ENCODE data around the gene CYB5D1.

CYB5D1 gene

GRCh38 chr17:7864995-7865650 is 7.3 kb downstream of the CYB5D1 start:
- H3K9me3 Mint-ChIP-seq: no peaks in the 10 kb centered on the region
- no peak overlapping the region for H3K4me3 Mint-ChIP-seq
- intact Hi-C loops (cut with micrococcal nuclease): loop anchor here (5.0 kb wide), 1 partner anchor 127 kb away; no protein-coding TSS in a partner anchor
- H3K36me3 Mint-ChIP-seq (ENCODE audit: low read depth): no peaks in the 10 kb centered on the region
- H3K4me1 Mint-ChIP-seq (ENCODE audit: low read depth): peaks cover 29% of the 10 kb centered on the region
- no peaks in the 10 kb centered on the region for H3K27me3 Mint-ChIP-seq
- H3K27ac Mint-ChIP-seq: no peak overlapping the region

DNA sequence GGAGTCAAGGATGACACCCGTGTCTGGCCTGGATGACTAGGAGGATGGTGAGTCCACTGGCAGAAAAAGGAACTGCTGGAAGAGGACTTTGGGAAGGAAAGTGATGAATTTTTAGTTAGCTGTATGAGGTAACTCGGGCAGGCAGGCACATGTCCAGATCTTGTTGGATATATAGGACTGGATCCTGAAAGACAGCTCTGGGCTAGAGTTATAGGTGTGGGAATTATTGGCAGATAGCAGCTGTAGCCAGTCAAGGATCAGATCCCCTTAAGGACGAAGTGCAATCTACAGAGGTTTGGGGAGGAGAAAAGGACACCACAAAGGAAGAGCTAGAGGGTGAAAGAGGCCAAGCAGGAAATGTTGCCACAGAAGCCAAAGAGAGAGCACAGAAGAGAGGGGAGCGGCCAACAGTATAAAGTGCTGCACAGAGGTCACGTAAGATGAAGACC is 10.1 kb downstream of the CYB5D1 start:
- Mint-ChIP-seq H3K4me3 (no peak overlapping the region), H3K36me3 (ENCODE audit: low read depth) (no peaks in the 10 kb centered on the region), H3K27me3 (no peaks in the 10 kb centered on the region), H3K4me1 (ENCODE audit: low read depth) (peaks cover 29% of the 10 kb centered on the region), H3K27ac (peak overlapping the region; percentile 59), H3K9me3 (no peaks in the 10 kb centered on the region)
- intact Hi-C loops (cut with micrococcal nuclease): no loop called here

DNA sequence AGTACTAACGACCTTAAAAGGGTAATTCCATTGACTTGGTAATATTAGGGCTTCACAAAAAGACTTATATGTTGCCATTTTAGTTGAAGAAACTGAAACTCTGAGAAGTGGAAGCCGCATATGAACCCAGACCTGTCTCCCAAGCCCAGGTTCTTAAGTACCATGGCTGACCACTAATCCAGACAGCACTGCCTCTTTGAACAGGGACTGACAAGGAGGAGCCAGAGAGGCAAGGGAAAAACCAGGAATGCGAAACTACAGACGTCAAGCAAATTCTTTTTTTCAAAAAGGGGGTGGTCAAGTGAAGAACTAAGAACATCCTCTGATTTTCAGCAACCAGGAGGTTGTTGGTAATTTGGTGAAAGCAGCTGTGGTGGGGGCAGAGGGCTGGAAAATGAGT is 15.2 kb downstream of the CYB5D1 start:
- Mint-ChIP-seq H3K9me3 (no peaks in the 10 kb centered on the region), H3K27me3 (no peaks in the 10 kb centered on the region), H3K4me1 (ENCODE audit: low read depth) (peaks cover 50% of the 10 kb centered on the region), H3K36me3 (ENCODE audit: low read depth) (no peaks in the 10 kb centered on the region), H3K4me3 (no peak overlapping the region), H3K27ac (peak overlapping the region; percentile 4)
- intact Hi-C loops (cut with micrococcal nuclease): no loop called here

DNA sequence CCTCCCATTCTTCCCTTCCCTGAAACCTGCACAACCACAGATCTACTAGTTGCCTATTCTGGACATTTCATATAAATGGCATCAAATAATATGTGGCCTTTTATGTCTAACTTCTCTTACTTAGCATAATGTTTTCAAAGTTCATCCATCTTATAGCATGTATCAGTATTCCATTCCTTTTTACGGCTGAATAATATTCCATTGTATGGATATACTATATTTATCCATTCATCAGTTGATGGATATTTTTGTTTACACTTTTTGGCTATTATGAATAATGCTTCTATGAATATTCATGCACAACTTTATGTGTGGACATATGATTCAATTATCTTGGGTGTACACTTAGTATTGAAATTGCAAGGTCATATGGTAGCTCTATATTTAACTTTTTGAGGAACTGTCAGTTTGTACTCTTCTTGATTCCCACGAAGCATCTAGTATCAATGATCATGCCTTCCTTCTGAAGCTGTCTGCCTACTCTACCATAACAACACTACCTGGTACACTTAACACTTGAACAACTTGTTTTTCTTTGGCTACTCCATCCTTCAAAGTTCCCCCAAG is 18.1 kb downstream of the CYB5D1 start:
- intact Hi-C loops (cut with micrococcal nuclease): no loop called here
- Mint-ChIP-seq H3K4me3 (no peak overlapping the region), H3K27ac (no peak overlapping the region), H3K4me1 (ENCODE audit: low read depth) (peaks cover 42% of the 10 kb centered on the region), H3K9me3 (no peaks in the 10 kb centered on the region), H3K36me3 (ENCODE audit: low read depth) (no peaks in the 10 kb centered on the region), H3K27me3 (no peaks in the 10 kb centered on the region)

DNA sequence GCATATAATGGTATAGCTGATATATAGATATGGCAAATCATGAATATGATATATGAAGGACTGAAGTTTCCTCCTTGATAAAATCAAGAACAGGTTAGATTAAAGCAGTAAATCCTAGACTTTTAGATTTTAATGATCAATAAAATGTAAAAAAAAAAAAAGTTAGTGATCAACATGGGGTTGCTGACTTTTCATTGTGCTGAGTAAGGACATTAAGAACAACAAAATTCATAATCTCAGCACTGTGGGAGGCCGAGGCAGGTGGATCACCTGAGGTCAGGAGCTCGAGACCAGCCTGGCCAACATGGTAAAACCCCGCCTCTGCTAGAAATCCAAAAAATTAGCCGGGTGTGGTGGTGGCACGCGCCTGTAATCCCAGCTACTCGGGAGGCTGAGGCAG is 20.4 kb downstream of the CYB5D1 start:
- H3K27me3 Mint-ChIP-seq: no peaks in the 10 kb centered on the region
- H3K36me3 Mint-ChIP-seq (ENCODE audit: low read depth): no peaks in the 10 kb centered on the region
- H3K27ac Mint-ChIP-seq: no peak overlapping the region
- H3K4me3 Mint-ChIP-seq: no peak overlapping the region
- H3K9me3 Mint-ChIP-seq: no peaks in the 10 kb centered on the region
- H3K4me1 Mint-ChIP-seq (ENCODE audit: low read depth): peaks cover 26% of the 10 kb centered on the region
- intact Hi-C loops (cut with micrococcal nuclease): no loop called here

GRCh38 chr17:7880076-7880868 is 22.5 kb downstream of the CYB5D1 start:
- intact Hi-C loops (cut with micrococcal nuclease): no loop called here
- H3K27ac Mint-ChIP-seq: no peak overlapping the region
- H3K36me3 Mint-ChIP-seq (ENCODE audit: low read depth): no peaks in the 10 kb centered on the region

GRCh38 chr17:7881276-7882054 is 23.7 kb downstream of the CYB5D1 start:
- H3K27ac Mint-ChIP-seq: no peak overlapping the region
- H3K4me3 Mint-ChIP-seq: no peak overlapping the region
- peaks cover 6% of the 10 kb centered on the region for H3K36me3 Mint-ChIP-seq (ENCODE audit: low read depth)
- intact Hi-C loops (cut with micrococcal nuclease): no loop called here
- no peaks in the 10 kb centered on the region for H3K9me3 Mint-ChIP-seq
- H3K27me3 Mint-ChIP-seq: no peaks in the 10 kb centered on the region
- H3K4me1 Mint-ChIP-seq (ENCODE audit: low read depth): peaks cover 3% of the 10 kb centered on the region

More at GRCh38 chr17:7880076-7880868, 22.5 kb downstream of the CYB5D1 start:
- Mint-ChIP-seq H3K4me3 (no peak overlapping the region), H3K4me1 (ENCODE audit: low read depth) (peaks cover 13% of the 10 kb centered on the region), H3K9me3 (no peaks in the 10 kb centered on the region), H3K27me3 (no peaks in the 10 kb centered on the region)

DNA sequence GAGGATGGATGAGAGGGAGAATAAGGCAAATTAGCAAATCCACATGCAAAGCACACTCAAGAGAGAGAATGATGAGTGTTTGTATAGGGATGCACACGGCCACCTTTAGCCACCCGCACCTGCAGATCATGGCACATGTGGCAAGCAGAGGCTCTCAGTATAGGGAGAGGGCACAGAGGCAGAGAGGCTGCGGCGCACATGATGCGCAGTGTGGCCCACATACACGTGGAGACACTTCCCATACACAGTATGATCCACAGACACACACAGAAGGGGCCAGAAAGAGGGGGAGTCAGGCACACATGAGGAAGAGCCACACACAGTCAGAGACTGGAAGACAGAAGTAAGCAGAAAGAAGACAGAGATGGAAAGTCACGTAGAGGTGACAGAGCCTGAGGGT is 24.3 kb downstream of the CYB5D1 start:
- H3K36me3 Mint-ChIP-seq (ENCODE audit: low read depth): peaks cover 6% of the 10 kb centered on the region
- intact Hi-C loops (cut with micrococcal nuclease): no loop called here
- H3K27ac Mint-ChIP-seq: no peak overlapping the region
- H3K4me3 Mint-ChIP-seq: no peak overlapping the region
- no peaks in the 10 kb centered on the region for H3K27me3 Mint-ChIP-seq
- no peaks in the 10 kb centered on the region for H3K9me3 Mint-ChIP-seq
- no peaks in the 10 kb centered on the region for H3K4me1 Mint-ChIP-seq (ENCODE audit: low read depth)

DNA sequence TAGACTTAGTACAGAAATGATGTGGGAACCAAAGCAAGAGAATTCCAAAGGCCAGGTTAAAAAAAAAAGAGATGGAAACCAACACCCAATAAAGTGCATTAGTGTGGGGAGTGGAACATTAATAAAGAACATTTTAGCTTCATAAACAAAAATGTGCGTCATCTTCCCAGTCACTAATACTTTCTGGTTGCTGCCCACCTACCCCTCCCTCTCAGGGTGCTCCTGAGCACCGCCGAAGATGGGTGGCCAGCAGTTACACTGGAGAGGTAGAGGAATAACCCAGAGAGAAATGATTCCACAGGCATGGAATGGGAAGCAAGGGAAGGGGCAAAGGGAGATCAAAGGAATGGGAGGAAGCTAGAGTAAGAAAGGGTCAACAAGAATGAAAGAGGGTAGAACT is 24.8 kb downstream of the CYB5D1 start:
- peaks cover 6% of the 10 kb centered on the region for H3K36me3 Mint-ChIP-seq (ENCODE audit: low read depth)
- H3K9me3 Mint-ChIP-seq: no peaks in the 10 kb centered on the region
- H3K27ac Mint-ChIP-seq: no peak overlapping the region
- intact Hi-C loops (cut with micrococcal nuclease): no loop called here
- H3K4me1 Mint-ChIP-seq (ENCODE audit: low read depth): no peaks in the 10 kb centered on the region
- no peaks in the 10 kb centered on the region for H3K27me3 Mint-ChIP-seq
- no peak overlapping the region for H3K4me3 Mint-ChIP-seq

DNA sequence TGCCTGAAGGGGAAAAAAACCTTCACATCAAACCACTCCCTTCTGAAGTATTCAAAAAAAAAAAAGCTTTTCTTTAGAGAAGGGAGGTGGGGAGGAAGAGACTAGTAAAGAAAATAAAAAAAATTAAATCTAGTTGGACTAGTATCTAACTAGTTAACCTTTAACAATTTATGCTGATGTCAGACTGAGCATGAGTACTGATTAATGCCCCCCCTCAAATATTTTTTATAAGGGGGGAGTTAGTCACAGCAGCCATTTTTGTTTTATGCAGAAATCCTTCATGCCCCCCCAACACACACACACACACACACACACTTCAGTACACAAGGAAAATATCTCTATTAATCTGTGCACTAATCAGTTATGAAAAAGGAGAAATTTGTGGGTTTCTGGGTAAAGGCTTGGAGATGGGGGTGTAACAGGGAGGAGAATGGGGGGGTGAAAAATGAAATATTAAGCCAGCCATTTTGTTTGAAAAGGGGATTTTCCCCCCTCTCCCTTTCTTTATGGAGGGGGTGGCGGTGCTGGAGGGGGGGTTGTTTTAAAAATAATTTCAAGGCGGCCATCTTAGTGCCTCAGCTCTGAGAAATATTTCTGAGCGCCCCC is 26.1 kb downstream of the CYB5D1 start:
- intact Hi-C loops (cut with micrococcal nuclease): no loop called here
- Mint-ChIP-seq H3K9me3 (no peaks in the 10 kb centered on the region), H3K4me3 (peak overlapping the region; percentile 39), H3K27me3 (no peaks in the 10 kb centered on the region), H3K27ac (peak overlapping the region; percentile 60), H3K4me1 (ENCODE audit: low read depth) (no peaks in the 10 kb centered on the region), H3K36me3 (ENCODE audit: low read depth) (peaks cover 6% of the 10 kb centered on the region)

DNA sequence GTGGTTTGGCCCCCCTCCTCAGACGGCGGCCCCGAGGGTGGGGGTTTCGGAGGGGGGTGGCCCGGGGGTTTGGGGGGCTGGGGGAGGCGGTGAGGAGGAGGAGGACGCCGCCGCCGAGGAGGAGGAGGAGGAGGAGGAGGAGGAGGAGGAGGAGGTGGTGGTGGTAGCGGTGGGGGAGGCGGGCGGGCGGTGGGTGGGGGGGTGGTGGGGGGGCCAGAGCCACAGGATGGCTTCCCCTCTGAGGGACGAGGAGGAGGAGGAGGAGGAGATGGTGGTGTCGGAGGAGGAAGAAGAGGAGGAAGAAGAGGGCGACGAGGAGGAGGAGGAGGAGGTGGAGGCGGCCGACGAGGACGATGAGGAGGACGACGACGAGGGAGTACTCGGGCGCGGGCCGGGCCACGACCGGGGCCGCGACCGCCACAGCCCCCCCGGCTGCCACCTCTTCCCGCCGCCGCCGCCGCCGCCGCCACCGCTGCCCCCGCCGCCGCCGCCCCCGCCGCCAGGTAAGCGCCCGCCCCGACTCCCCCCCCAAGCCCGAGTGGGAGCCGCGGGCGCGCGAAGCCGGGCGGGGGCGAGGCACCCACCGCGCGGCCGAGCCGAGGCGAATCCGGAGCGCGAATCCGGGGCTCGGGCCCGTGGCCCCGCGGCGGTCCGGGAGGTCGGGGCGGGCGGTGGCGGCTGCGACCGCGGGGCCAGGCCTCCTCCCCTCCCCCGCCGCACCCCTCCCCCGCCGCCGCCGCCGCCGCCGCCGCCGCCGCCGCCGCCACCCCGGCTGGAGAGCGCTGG is 27.0 kb downstream of the CYB5D1 start:
- no peaks in the 10 kb centered on the region for H3K9me3 Mint-ChIP-seq
- H3K36me3 Mint-ChIP-seq (ENCODE audit: low read depth): peaks cover 10% of the 10 kb centered on the region
- no peaks in the 10 kb centered on the region for H3K4me1 Mint-ChIP-seq (ENCODE audit: low read depth)
- intact Hi-C loops (cut with micrococcal nuclease): loop anchor here (5.0 kb wide), 1 partner anchor 48 kb away; the partner anchor contains the start of genes CNTROB and TRAPPC1
- H3K4me3 Mint-ChIP-seq: peak overlapping the region; percentile 75
- H3K27ac Mint-ChIP-seq: peak overlapping the region; percentile 60
- H3K27me3 Mint-ChIP-seq: no peaks in the 10 kb centered on the region

GRCh38 chr17:7885367-7886226 is 27.8 kb downstream of the CYB5D1 start:
- Mint-ChIP-seq H3K27ac (no peak overlapping the region), H3K4me1 (ENCODE audit: low read depth) (no peaks in the 10 kb centered on the region), H3K27me3 (no peaks in the 10 kb centered on the region), H3K9me3 (no peaks in the 10 kb centered on the region), H3K4me3 (no peak overlapping the region), H3K36me3 (ENCODE audit: low read depth) (peaks cover 18% of the 10 kb centered on the region)
- intact Hi-C loops (cut with micrococcal nuclease): loop anchor here (5.0 kb wide), 1 partner anchor 47 kb away; the partner anchor contains the start of genes CNTROB and TRAPPC1

Measured in dendritic cell treated with granulocyte-macrophage colony-stimulating factor and Interleukin-4, amounts not matched to agents 40 ng/mL and 50 ng/mL, for 4 days (primary cell).